Adrenal gland (tissue), 5 donors: ENCODE measurements around the gene AOC1.

ENCODE experiments used
- CTCF ChIP-seq, 6 experiments: fragments of 450-650 bp in 4 of 6; fragments of 200-600 bp in 2 of 6; sonication (generic) in 1 of 6; IDR thresholded peaks; 1 replicate in 5 of 6; 2 replicates in 1 of 6; pipeline versions ENCODE4 v1.5.1 to v1.8.0; 2016 to 2021; ENCODE audit warnings: antibody characterized with exemption in 6 of 6, mild to moderate bottlenecking in 2 of 6, moderate library complexity in 1 of 6
- POLR2A ChIP-seq, 2 donors: fragments of 450-650 bp; IDR thresholded peaks; one replicate each; pipeline ENCODE4 v1.6.1; 2017; ENCODE audit warnings: antibody characterized with exemption in 2 of 2, mild to moderate bottlenecking in 2 of 2, moderate library complexity in 1 of 2
- donor health status: DM: no; HTN: no; CAD: no.

- no peak for TF ChIP-seq POLR2A (IDR thresholded peaks at IDR 0.05)
- no peak for TF ChIP-seq CTCF (IDR thresholded peaks at IDR 0.05)
Measured at GRCh38 chr7:150855046-150855445, 2.7 kb downstream of the AOC1 start.
